CD4-positive, alpha-beta T cell treated with Interleukin-1 beta for 1 hour (primary cell): ENCODE measurements around the gene BCL2.
"Not testable (repeated sequence)": the region's sequence is repeated elsewhere in the genome, so short reads cannot be mapped to it uniquely, and the experiment has no call there.

Experiments used
- DNase-seq, 2 donors: peaks; one replicate each; pipeline ENCODE4 v3.0.0-alpha.2; 2020 to 2022

BCL2 gene

GRCh38 chr18:63198098-63198760 is 121.3 kb downstream of the BCL2 start:
- DNase-seq, result no peak

GRCh38 chr18:63197246-63197869 is 122.2 kb downstream of the BCL2 start:
- peak in 1 of 2 donors; percentile 17 for DNase-seq

- no peak for DNase-seq
These were observed 124.0 kb downstream of the BCL2 start for GRCh38 chr18:63195326-63196159.

GRCh38 chr18:63192885-63193349 is 126.7 kb downstream of the BCL2 start:
- no peak for DNase-seq

GRCh38 chr18:63192126-63192884 is 127.3 kb downstream of the BCL2 start:
- DNase-seq, result peak in 1 of 2 donors; percentile 26

GRCh38 chr18:63191413-63191812 is 128.2 kb downstream of the BCL2 start:
- DNase-seq, result no peak

GRCh38 chr18:63190838-63191237 is 128.7 kb downstream of the BCL2 start:
- DNase-seq, result not testable (repeated sequence)

- DNase-seq, result no peak
These were observed 129.8 kb downstream of the BCL2 start for GRCh38 chr18:63189817-63190216.

GRCh38 chr18:63189041-63189440 is 130.5 kb downstream of the BCL2 start:
- DNase-seq, result no peak

GRCh38 chr18:63187791-63188460 is 131.6 kb downstream of the BCL2 start:
- no peak for DNase-seq

- DNase-seq, result no peak
These were observed 132.4 kb downstream of the BCL2 start for GRCh38 chr18:63187223-63187574.

GRCh38 chr18:63186520-63187222 is 132.9 kb downstream of the BCL2 start:
- no peak for DNase-seq

- DNase-seq, result no peak
These were observed 133.6 kb downstream of the BCL2 start for GRCh38 chr18:63185984-63186383.

GRCh38 chr18:63183952-63184770 is 135.4 kb downstream of the BCL2 start:
- no peak for DNase-seq

GRCh38 chr18:63183378-63183777 is 136.2 kb downstream of the BCL2 start:
- DNase-seq, result no peak

- DNase-seq, result no peak
These were observed 136.7 kb downstream of the BCL2 start for GRCh38 chr18:63182861-63183260.

GRCh38 chr18:63182310-63182772 is 137.2 kb downstream of the BCL2 start:
- DNase-seq, result no peak

GRCh38 chr18:63181706-63182309 is 137.8 kb downstream of the BCL2 start:
- DNase-seq, result no peak

- DNase-seq, result no peak
These were observed 138.6 kb downstream of the BCL2 start for GRCh38 chr18:63180971-63181376.

GRCh38 chr18:63180321-63180720 is 139.2 kb downstream of the BCL2 start:
- no peak for DNase-seq
